ENCODE measurements around the gene LEO1. TPM values are rescaled to one million over a fixed set of nuclear protein-coding genes. Genes with fewer than 3 reads are reported as not detected.

The LEO1 gene
- polyA plus RNA-seq, 1 experiment: 1.3 TPM

DNA sequence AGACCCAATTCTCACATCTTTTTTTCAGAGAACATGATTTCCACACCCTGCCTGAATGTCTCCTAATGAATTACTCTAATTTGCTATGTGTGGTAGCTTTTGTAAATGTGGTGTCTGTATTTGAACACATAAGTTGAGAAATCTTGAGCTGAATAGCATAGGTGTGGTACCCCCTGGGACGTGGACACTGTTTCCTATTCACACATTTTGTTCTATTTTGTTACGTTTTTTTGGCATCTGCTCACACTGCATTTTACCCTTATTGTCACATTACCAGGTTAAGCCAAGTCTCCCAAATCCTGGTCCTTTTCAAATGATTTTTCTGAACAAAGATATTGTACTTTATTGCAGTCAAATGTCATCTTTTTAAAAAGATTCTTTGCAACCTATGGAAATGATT, 40.6 kb upstream of the LEO1 start:
- DNase-seq (ENCODE audit: low read depth): no peak
- Histone ChIP-seq H3K4me3 (ENCODE audit: low read depth, low read length) (no peak overlapping the region), H3K36me3 (ENCODE audit: control insufficient read depth, insufficient read depth, low read length) (no peaks in the 10 kb centered on the region), H3K27me3 (ENCODE audit: control insufficient read depth, insufficient read depth, low read length) (no peaks in the 10 kb centered on the region)
- TF ChIP-seq, protein P1, sequence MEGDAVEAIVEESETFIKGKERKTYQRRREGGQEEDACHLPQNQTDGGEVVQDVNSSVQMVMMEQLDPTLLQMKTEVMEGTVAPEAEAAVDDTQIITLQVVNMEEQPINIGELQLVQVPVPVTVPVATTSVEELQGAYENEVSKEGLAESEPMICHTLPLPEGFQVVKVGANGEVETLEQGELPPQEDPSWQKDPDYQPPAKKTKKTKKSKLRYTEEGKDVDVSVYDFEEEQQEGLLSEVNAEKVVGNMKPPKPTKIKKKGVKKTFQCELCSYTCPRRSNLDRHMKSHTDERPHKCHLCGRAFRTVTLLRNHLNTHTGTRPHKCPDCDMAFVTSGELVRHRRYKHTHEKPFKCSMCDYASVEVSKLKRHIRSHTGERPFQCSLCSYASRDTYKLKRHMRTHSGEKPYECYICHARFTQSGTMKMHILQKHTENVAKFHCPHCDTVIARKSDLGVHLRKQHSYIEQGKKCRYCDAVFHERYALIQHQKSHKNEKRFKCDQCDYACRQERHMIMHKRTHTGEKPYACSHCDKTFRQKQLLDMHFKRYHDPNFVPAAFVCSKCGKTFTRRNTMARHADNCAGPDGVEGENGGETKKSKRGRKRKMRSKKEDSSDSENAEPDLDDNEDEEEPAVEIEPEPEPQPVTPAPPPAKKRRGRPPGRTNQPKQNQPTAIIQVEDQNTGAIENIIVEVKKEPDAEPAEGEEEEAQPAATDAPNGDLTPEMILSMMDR (IDR thresholded peaks at IDR 0.05; ENCODE audit: insufficient read depth, low read depth, low read length): no peak
- CTCF ChIA-PET: interaction anchor here (1.8 kb wide), 1 partner anchor 10 kb away, joined by 4 read pairs; no protein-coding TSS in a partner anchor
- POLR2A ChIA-PET: no interaction called here

DNA sequence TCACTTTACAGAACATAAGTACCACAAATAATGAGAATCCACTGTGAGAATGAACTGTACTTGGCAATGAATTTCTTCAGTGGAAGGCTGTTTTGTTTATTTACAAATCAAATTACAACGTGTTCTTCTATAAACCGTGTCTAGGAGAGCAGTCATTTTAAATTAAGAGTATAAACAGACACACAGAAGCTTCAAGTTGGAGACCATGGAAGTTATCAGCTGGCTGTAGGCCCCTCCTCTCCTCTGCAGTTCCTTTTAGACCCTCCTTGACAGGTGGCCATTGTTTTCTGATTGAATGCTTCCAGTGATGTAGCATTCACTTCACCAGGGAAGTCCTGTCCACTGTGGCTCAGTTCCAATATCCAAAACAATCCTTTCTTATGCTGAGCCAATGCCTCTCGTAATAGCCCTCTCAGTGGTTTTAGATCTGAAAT, 40.1 kb upstream of the LEO1 start:
- Histone ChIP-seq H3K36me3 (ENCODE audit: control insufficient read depth, insufficient read depth, low read length) (no peaks in the 10 kb centered on the region), H3K27me3 (ENCODE audit: control insufficient read depth, insufficient read depth, low read length) (no peaks in the 10 kb centered on the region), H3K4me3 (ENCODE audit: low read depth, low read length) (no peak overlapping the region)
- no peak for DNase-seq (ENCODE audit: low read depth)
- TF ChIP-seq, protein P1 (IDR thresholded peaks at IDR 0.05; ENCODE audit: insufficient read depth, low read depth, low read length): no peak
- ChIA-PET POLR2A (no interaction called here), CTCF (interaction anchor here (1.8 kb wide), 1 partner anchor 10 kb away, joined by 4 read pairs; no protein-coding TSS in a partner anchor)

DNA sequence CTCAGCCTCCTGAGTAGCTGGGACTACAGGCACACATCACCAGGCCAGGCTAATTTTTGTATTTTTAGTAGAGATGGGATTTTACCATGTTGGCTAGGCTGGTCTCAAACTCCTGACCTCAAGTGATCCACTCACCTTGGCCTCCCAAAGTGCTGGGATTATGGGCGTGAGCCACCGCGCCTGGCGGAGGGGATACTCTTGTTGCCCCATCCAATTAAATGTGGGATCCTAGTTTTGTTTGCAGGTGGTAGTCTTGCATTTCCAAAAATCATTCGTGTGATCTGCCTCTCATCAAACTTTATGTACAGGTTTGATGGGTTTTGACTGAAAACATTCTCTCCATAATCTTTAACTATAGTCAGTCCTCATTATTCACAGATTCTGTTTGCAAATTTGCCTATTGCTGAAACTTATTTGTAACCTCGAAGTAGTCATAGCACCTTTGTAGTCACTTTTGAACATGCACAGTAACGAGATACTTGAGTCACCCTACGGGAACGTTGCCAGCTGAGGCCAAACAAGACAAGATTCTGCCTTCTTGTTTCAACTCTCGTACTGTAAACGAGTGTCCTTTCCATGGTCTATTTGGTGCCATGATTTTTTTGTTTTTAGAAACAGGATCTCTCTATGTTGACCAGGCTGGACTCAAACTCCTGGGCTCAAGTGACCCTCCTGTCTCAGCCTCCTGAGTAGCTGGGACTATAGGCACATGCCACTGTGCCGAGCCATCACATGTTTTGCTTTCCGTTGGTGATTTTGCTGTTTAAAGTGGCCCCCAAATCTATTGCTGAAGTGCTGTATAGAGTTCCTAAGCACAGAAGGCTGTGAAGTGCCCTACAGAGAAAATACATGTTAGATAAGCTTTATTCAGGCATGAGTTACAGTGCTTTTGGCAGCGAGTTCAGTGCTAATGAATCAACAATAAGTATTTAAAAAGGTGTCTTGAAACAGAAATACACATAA, 39.3 kb upstream of the LEO1 start:
- Histone ChIP-seq H3K27me3 (ENCODE audit: control insufficient read depth, insufficient read depth, low read length) (no peaks in the 10 kb centered on the region), H3K36me3 (ENCODE audit: control insufficient read depth, insufficient read depth, low read length) (no peaks in the 10 kb centered on the region), H3K4me3 (ENCODE audit: low read depth, low read length) (no peak overlapping the region)
- TF ChIP-seq, protein P1 (IDR thresholded peaks at IDR 0.05; ENCODE audit: insufficient read depth, low read depth, low read length): no peak
- ChIA-PET POLR2A (no interaction called here), CTCF (interaction anchor here (1.0 to 1.8 kb wide), 2 partner anchors 9 to 68 kb away, joined by 3 to 4 read pairs; no protein-coding TSS in a partner anchor)
- no peak for DNase-seq (ENCODE audit: low read depth)

DNA sequence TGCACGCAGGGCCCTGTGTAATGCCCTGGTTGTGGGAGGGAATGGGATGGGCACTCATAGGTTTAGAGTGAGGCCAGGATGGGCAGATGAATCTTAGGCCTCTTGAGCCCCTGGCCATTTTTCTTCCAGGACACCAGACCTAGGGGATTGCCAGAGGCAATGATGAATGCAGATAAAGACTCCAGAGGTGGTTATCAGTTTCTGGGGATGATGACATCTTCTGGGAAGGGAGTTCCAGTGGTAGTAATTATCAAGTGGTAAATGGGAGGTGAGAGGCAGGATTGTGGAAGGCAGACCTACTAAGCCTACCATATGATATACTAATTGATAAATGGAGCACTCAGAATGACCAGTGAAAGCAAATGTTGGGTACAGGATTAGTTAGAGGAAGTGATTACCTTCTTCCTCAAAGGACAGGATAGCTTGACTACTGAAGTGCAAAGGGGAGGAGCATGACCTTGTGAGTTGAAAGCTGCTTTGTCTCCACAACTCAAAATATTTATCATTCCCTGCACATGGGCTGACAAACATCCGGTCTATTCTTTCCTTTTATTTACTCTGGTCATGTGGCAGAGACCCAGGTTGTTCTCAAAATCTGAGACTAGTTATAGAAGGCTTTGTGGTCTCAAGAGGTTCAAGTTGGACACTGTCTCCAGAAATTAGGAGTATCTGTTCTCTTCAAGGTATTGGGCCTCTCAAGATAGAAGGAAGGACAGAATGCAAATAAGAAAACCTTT, 37.3 kb upstream of the LEO1 start:
- no peaks in the 10 kb centered on the region for H3K36me3 ChIP-seq (ENCODE audit: control insufficient read depth, insufficient read depth, low read length)
- no peak for DNase-seq (ENCODE audit: low read depth)
- ChIA-PET CTCF (no interaction called here), POLR2A (no interaction called here)
- no peak overlapping the region for H3K4me3 ChIP-seq (ENCODE audit: low read depth, low read length)
- H3K27me3 ChIP-seq (ENCODE audit: control insufficient read depth, insufficient read depth, low read length): no peaks in the 10 kb centered on the region
- TF ChIP-seq, protein P1 (IDR thresholded peaks at IDR 0.05; ENCODE audit: insufficient read depth, low read depth, low read length): no peak

DNA sequence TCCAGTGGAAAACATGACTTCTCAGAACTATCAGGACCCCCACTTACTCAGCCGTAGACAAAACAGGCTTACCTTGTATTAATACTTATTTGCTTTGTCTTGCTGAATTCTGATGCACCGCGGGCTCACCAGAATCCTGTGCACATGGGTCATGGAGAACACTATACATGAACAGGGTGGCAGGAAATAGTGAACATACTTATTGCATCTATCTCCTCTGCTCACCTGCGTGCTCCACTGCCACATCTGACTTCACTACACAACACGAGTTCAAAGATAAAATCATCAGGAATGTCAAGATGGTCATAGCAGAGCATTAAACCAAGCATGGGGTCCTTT, 36.8 kb upstream of the LEO1 start:
- ChIA-PET POLR2A (no interaction called here), CTCF (no interaction called here)

More for the DNA sequence above, 36.8 kb upstream of the LEO1 start:
- Histone ChIP-seq H3K27me3 (ENCODE audit: control insufficient read depth, insufficient read depth, low read length) (no peaks in the 10 kb centered on the region), H3K36me3 (ENCODE audit: control insufficient read depth, insufficient read depth, low read length) (no peaks in the 10 kb centered on the region), H3K4me3 (ENCODE audit: low read depth, low read length) (no peak overlapping the region)
- TF ChIP-seq, protein P1 (IDR thresholded peaks at IDR 0.05; ENCODE audit: insufficient read depth, low read depth, low read length): no peak
- no peak for DNase-seq (ENCODE audit: low read depth)

Data from BJ (cell line).